Endothelial cell of umbilical vein (primary cell): Measurements from ENCODE around the gene MBIP. TPM values are rescaled to one million over a fixed set of nuclear protein-coding genes. Genes with fewer than 3 reads are reported as not detected.

ENCODE experiments used
- BruUV-seq: library from RNA; stranded (reverse); fragments of 400-500 nt; replicated peaks from 2 replicates; lab custom pipeline; 2021; lab: Mats Ljungman, UMichigan
- CTCF ChIA-PET: fragments of 300-600, 350-600 bp; sonication (Branson Sonifier 250); formaldehyde crosslinking; loops from one replicate; lab custom pipeline; 2021; ENCODE audit warnings: antibody characterized with exemption, inconsistent platforms; lab: Charles Lee
- POLR2A ChIA-PET: fragments of 300-600, 350-600 bp; sonication (Branson Sonifier 250); formaldehyde crosslinking; loops from one replicate; lab custom pipeline; 2021; ENCODE audit warnings: antibody characterized with exemption, inconsistent platforms; lab: Charles Lee
- DNase-seq: peaks from one replicate; pipeline ENCODE4 v3.0.0-alpha.2; 2011; ENCODE audit warnings: low read depth, low spot score
- FAIRE-seq: peaks from 2 replicates; lab custom pipeline; 2011; peaks lifted over from hg19 to GRCh38; lab: Jason Lieb, UNC
- H2AFZ ChIP-seq: 2 replicates; pipeline ENCODE4 v1.6.0; 2012; ENCODE audit warnings: low read depth, low read length, control low read depth, inconsistent platforms
- H3K27ac ChIP-seq: 2 replicates; pipeline ENCODE4 v1.5.1; 2011; ENCODE audit warnings: low read depth, mild to moderate bottlenecking, control low read depth, low read length, moderate library complexity; ENCODE audit not compliant: insufficient read depth
- H3K27me3 ChIP-seq, 2 experiments: 2 replicates each; pipeline versions ENCODE4 v1.6.0 to v1.6.1; 2011; ENCODE audit warnings: low read length in 2 of 2, mixed read lengths in 1 of 2; ENCODE audit not compliant: control insufficient read depth in 2 of 2, insufficient read depth in 2 of 2
- H3K36me3 ChIP-seq, 2 experiments: 2 replicates in 1 of 2; 3 replicates in 1 of 2; pipeline ENCODE4 v1.5.1; 2011; ENCODE audit warnings: low read length in 2 of 2, mild to moderate bottlenecking in 1 of 2, moderate library complexity in 1 of 2; ENCODE audit not compliant: control insufficient read depth in 2 of 2, insufficient read depth in 2 of 2; ENCODE audit errors: extremely low read depth in 1 of 2
- H3K4me1 ChIP-seq: 3 replicates; pipeline ENCODE4 v1.5.1; 2011; ENCODE audit warnings: mild to moderate bottlenecking, low read length; ENCODE audit not compliant: control insufficient read depth, insufficient read depth; ENCODE audit errors: extremely low read depth
- H3K4me2 ChIP-seq: 2 replicates; pipeline ENCODE4 v1.6.1; 2011; ENCODE audit warnings: low read length, control low read depth, mixed read lengths; ENCODE audit not compliant: insufficient read depth
- H3K4me3 ChIP-seq, 3 experiments: fragments of 200-600 bp in 1 of 3; sonication (generic), shearing (Covaris generic) in 1 of 3; replicated peaks in 1 of 3; 2 replicates each; pipeline ENCODE4 v1.5.1; 2011 to 2016; ENCODE audit warnings: control low read depth in 3 of 3, low read length in 3 of 3, mild to moderate bottlenecking in 2 of 3, inconsistent platforms in 1 of 3, low read depth in 1 of 3, moderate library complexity in 1 of 3; ENCODE audit not compliant: insufficient read depth in 1 of 3
- H3K79me2 ChIP-seq: 2 replicates; pipeline ENCODE4 v1.6.0; 2012; ENCODE audit warnings: low read length, inconsistent platforms; ENCODE audit not compliant: control insufficient read depth, insufficient read depth
- H3K9ac ChIP-seq: replicated peaks from 2 replicates; pipeline ENCODE3; 2011; ENCODE audit warnings: low read length, control low read depth; ENCODE audit not compliant: insufficient read depth; ENCODE audit errors: extremely low read depth
- H3K9me1 ChIP-seq: replicated peaks from 3 replicates; pipeline ENCODE4 v1.6.0; 2011; ENCODE audit warnings: mild to moderate bottlenecking, low read length; ENCODE audit not compliant: control insufficient read depth, insufficient read depth; ENCODE audit errors: extremely low read depth
- H3K9me3 ChIP-seq: replicated peaks from 2 replicates; pipeline ENCODE4 v1.5.1; 2012; ENCODE audit warnings: low read length, inconsistent platforms; ENCODE audit not compliant: control insufficient read depth, insufficient read depth
- H4K20me1 ChIP-seq: replicated peaks from 2 replicates; pipeline ENCODE3; 2011; ENCODE audit warnings: mild to moderate bottlenecking, low read length; ENCODE audit not compliant: control insufficient read depth, insufficient read depth; ENCODE audit errors: extremely low read depth
- CTCF ChIP-seq, 2 donors: IDR thresholded peaks; 1 replicate in 1 of 2; 2 replicates in 1 of 2; pipeline ENCODE4 v1.5.1; 2011; ENCODE audit warnings: low read length in 2 of 2, mild to moderate bottlenecking in 2 of 2, moderate library complexity in 2 of 2, control low read depth in 1 of 2, inconsistent platforms in 1 of 2, low read depth in 1 of 2; ENCODE audit not compliant: insufficient read depth in 1 of 2; ENCODE audit errors: extremely low read depth in 1 of 2
- EZH2 ChIP-seq: IDR thresholded peaks from 2 replicates; pipeline ENCODE4 v1.6.1; 2012; ENCODE audit warnings: borderline replicate concordance, low read depth, mild to moderate bottlenecking, moderate library complexity, low read length, inconsistent platforms; ENCODE audit not compliant: severe bottlenecking
- FOS ChIP-seq: IDR thresholded peaks from 2 replicates; pipeline ENCODE4 v1.6.1; 2011; ENCODE audit warnings: mild to moderate bottlenecking, low read length, moderate library complexity, borderline replicate concordance; ENCODE audit not compliant: insufficient read depth
- GATA2 ChIP-seq: IDR thresholded peaks from 2 replicates; pipeline ENCODE4 v1.7.0; 2011; ENCODE audit warnings: low read depth, mild to moderate bottlenecking, moderate library complexity, mixed read lengths, low read length; ENCODE audit not compliant: insufficient read length, insufficient read depth
- JUN ChIP-seq: IDR thresholded peaks from 2 replicates; pipeline ENCODE4 v1.6.1; 2011; ENCODE audit warnings: borderline replicate concordance, low read depth; ENCODE audit not compliant: insufficient read length, insufficient read depth
- MAX ChIP-seq: IDR thresholded peaks from 2 replicates; pipeline ENCODE4 v1.6.1; 2011; ENCODE audit not compliant: insufficient read depth, insufficient read length
- MYC ChIP-seq: IDR thresholded peaks from one replicate; pipeline ENCODE4 v1.6.1; 2011; ENCODE audit warnings: mild to moderate bottlenecking, low read depth, low read length
- POLR2A ChIP-seq: IDR thresholded peaks from 2 replicates; pipeline ENCODE4 v1.6.1; 2012; ENCODE audit warnings: low read depth, mild to moderate bottlenecking, control low read depth, low read length
- POLR2AphosphoS5 ChIP-seq: IDR thresholded peaks from 2 replicates; pipeline ENCODE4 v1.6.1; 2012; ENCODE audit warnings: low read depth, mild to moderate bottlenecking, control low read depth, low read length, moderate library complexity; ENCODE audit not compliant: insufficient read depth
- dilution Hi-C: fragments of 300-500 bp; cut with MboI; formaldehyde crosslinking; loops from one replicate; pipeline ENCODE4 v1.15.0; 2019; ENCODE audit warnings: low sequenced_read_pairs; ENCODE audit not compliant: extremely low pct_ligation_motif_present
- intact Hi-C: fragments of 100-400 bp; cut with micrococcal nuclease; formaldehyde crosslinking; loops from one replicate; pipeline ENCODE4 v1.10.0; 2022
- polyA plus RNA-seq, 4 experiments: library from polyadenylated mRNA; depleted of rRNA in 3 of 4; stranded (reverse) in 3 of 4; unstranded in 1 of 4; fragments of >200 nt; gene quantifications; 2 replicates each; pipeline versions ENCODE4 v1.2.1 to v1.2.3, GENCODE V29; 2011 to 2012; ENCODE audit warnings: missing spikeins in 1 of 4
- total RNA-seq: library from RNA; stranded (reverse); gene quantifications from 2 replicates; pipeline ENCODE4 v1.2.3, GENCODE V29; 2021

Gene MBIP
- total and polyA plus RNA-seq, 2 donors (not counting 3 experiments of a cell fraction or from before 2014, with no cell fraction given) = 8.8 to 14.5 TPM

GRCh38 chr14:36363704-36364103, 43.3 kb upstream of the MBIP start:
- H4K20me1 ChIP-seq = no peaks in the 10 kb centered on the region
- no peak for TF ChIP-seq JUN
- TF ChIP-seq MYC = no peak
- TF ChIP-seq POLR2AphosphoS5 = no peak
- no peak for TF ChIP-seq POLR2A
- no peak for TF ChIP-seq CTCF (IDR thresholded peaks at IDR 0.05; ENCODE audit: extremely low read depth in 1 of 2, insufficient read depth in 1 of 2, low read depth in 1 of 2, low read length in 2 of 2)
- no peak for TF ChIP-seq GATA2
- no peak for TF ChIP-seq FOS
- no peak for TF ChIP-seq MAX
- TF ChIP-seq EZH2 = no peak
- no peaks in the 10 kb centered on the region for H3K4me1 ChIP-seq
- no peaks in the 10 kb centered on the region for H3K9me1 ChIP-seq
- no peak overlapping the region for H3K27ac ChIP-seq
- no peak overlapping the region for H2AFZ ChIP-seq
- H3K9ac ChIP-seq = no peak overlapping the region
- no peaks in the 10 kb centered on the region for H3K36me3 ChIP-seq
- no peak overlapping the region for H3K4me3 ChIP-seq
- ChIA-PET POLR2A (no interaction called here), CTCF (interaction anchor here (1.1 kb wide), 1 partner anchor 10 kb away, joined by 3 read pairs; no protein-coding TSS in a partner anchor)
- dilution Hi-C loops (no loop called here), intact Hi-C loops (loop anchor here (10.0 kb wide), 1 partner anchor 409 kb away; no protein-coding TSS in a partner anchor)
- no peak for DNase-seq
- H3K4me2 ChIP-seq = no peak overlapping the region
- no peak for FAIRE-seq
- no peaks in the 10 kb centered on the region for H3K9me3 ChIP-seq
- BruUV-seq = no TSS peak
- no peaks in the 10 kb centered on the region for H3K79me2 ChIP-seq
- H3K27me3 ChIP-seq = peaks cover 3 to 6% of the 10 kb centered on the region in 2 experiments
